H9 (cell line): ENCODE data around the gene TBCK. TPM values are rescaled to one million over a fixed set of nuclear protein-coding genes. Genes with fewer than 3 reads are reported as not detected.

ENCODE experiments used
- DNase-seq: peaks from one replicate; pipeline ENCODE4 v3.0.0-alpha.2; 2017
- H2AFZ ChIP-seq: one replicate; pipeline ENCODE4 v1.6.1; 2013; ENCODE audit warnings: mild to moderate bottlenecking, low read length, control low read depth, moderate library complexity
- H2AK5ac ChIP-seq: 2 replicates; pipeline ENCODE4 v1.6.1; 2013; ENCODE audit warnings: low read length, control low read depth, mixed read lengths; ENCODE audit not compliant: insufficient read length
- H2BK120ac ChIP-seq: one replicate; pipeline ENCODE4 v1.6.1; 2013; ENCODE audit warnings: low read depth, mild to moderate bottlenecking, low read length, control low read depth, inconsistent platforms; ENCODE audit not compliant: poor library complexity, severe bottlenecking
- H2BK12ac ChIP-seq: 2 replicates; pipeline ENCODE4 v1.6.1; 2013; ENCODE audit warnings: low read length, control low read depth, mixed read lengths, low read depth; ENCODE audit not compliant: insufficient read length
- H2BK15ac ChIP-seq: 2 replicates; pipeline ENCODE4 v1.6.1; 2013; ENCODE audit warnings: low read depth, low read length, control low read depth
- H2BK20ac ChIP-seq: one replicate; pipeline ENCODE4 v1.6.1; 2013; ENCODE audit warnings: low read depth, mild to moderate bottlenecking, low read length, control low read depth, inconsistent platforms; ENCODE audit not compliant: poor library complexity, severe bottlenecking
- H2BK5ac ChIP-seq: 2 replicates; pipeline ENCODE4 v1.6.1; 2013; ENCODE audit warnings: low read length, control low read depth, mixed read lengths; ENCODE audit not compliant: insufficient read length
- H3K14ac ChIP-seq: 2 replicates; pipeline ENCODE4 v1.6.1; 2013; ENCODE audit warnings: low read length, control low read depth; ENCODE audit not compliant: insufficient read depth
- H3K18ac ChIP-seq: 2 replicates; pipeline ENCODE4 v1.6.1; 2013; ENCODE audit warnings: low read depth, mild to moderate bottlenecking, mixed read lengths, low read length, control low read depth; ENCODE audit not compliant: insufficient read length
- H3K23ac ChIP-seq: 2 replicates; pipeline ENCODE4 v1.6.1; 2013; ENCODE audit warnings: low read length, control low read depth, mixed read lengths, low read depth; ENCODE audit not compliant: insufficient read length
- H3K23me2 ChIP-seq: 2 replicates; pipeline ENCODE4 v1.6.1; 2013; ENCODE audit warnings: low read depth, mild to moderate bottlenecking, mixed read lengths, low read length, control low read depth; ENCODE audit not compliant: insufficient read length, poor library complexity, severe bottlenecking
- H3K27ac ChIP-seq: 2 replicates; pipeline ENCODE4 v1.5.1; 2013; ENCODE audit warnings: low read length, control low read depth, mixed read lengths, low read depth; ENCODE audit not compliant: insufficient read length
- H3K27me3 ChIP-seq: 2 replicates; pipeline ENCODE4 v1.6.1; 2013; ENCODE audit warnings: low read length, control low read depth, inconsistent platforms; ENCODE audit not compliant: insufficient read depth
- H3K4ac ChIP-seq: 2 replicates; pipeline ENCODE4 v1.6.1; 2013; ENCODE audit warnings: low read depth, mild to moderate bottlenecking, control low read depth, inconsistent platforms, low read length, moderate library complexity
- H3K4me1 ChIP-seq: 2 replicates; pipeline ENCODE4 v1.6.1; 2013; ENCODE audit warnings: low read length, control low read depth, inconsistent platforms; ENCODE audit not compliant: insufficient read depth
- H3K4me2 ChIP-seq: 2 replicates; pipeline ENCODE4 v1.6.1; 2013; ENCODE audit warnings: low read length, control low read depth, mixed read lengths; ENCODE audit not compliant: insufficient read length, insufficient read depth
- H3K56ac ChIP-seq: 2 replicates; pipeline ENCODE4 v1.6.1; 2013; ENCODE audit warnings: low read depth, mild to moderate bottlenecking, mixed read lengths, low read length, control low read depth; ENCODE audit not compliant: insufficient read length
- H3K79me1 ChIP-seq: 2 replicates; pipeline ENCODE4 v1.6.1; 2013; ENCODE audit warnings: low read depth, mild to moderate bottlenecking, moderate library complexity, low read length, control low read depth, inconsistent platforms; ENCODE audit not compliant: insufficient read depth, poor library complexity, severe bottlenecking
- H3K79me2 ChIP-seq: 2 replicates; pipeline ENCODE4 v1.6.1; 2013; ENCODE audit warnings: low read length, control low read depth, inconsistent platforms; ENCODE audit not compliant: insufficient read depth
- H3K9ac ChIP-seq: 2 replicates; pipeline ENCODE4 v1.6.1; 2013; ENCODE audit warnings: low read length, control low read depth, mixed read lengths; ENCODE audit not compliant: insufficient read length; ENCODE audit errors: extremely low read depth
- H3K9me3 ChIP-seq: one replicate; pipeline ENCODE4 v1.6.1; 2013; ENCODE audit warnings: low read depth, low read length, inconsistent platforms; ENCODE audit not compliant: control insufficient read depth
- H3T11ph ChIP-seq: one replicate; pipeline ENCODE4 v1.6.1; 2013; ENCODE audit warnings: mild to moderate bottlenecking, low read length, control low read depth, inconsistent platforms
- H4K20me1 ChIP-seq: one replicate; pipeline ENCODE4 v1.6.1; 2013; ENCODE audit not compliant: control insufficient read depth, insufficient read length, insufficient read depth
- H4K5ac ChIP-seq: 2 replicates; pipeline ENCODE4 v1.6.1; 2013; ENCODE audit warnings: low read depth, mild to moderate bottlenecking, mixed read lengths, low read length, control low read depth; ENCODE audit not compliant: insufficient read length
- H4K8ac ChIP-seq: replicated peaks from 2 replicates; pipeline ENCODE4 v1.6.1; 2013; ENCODE audit warnings: low read length, control low read depth, mixed read lengths, low read depth; ENCODE audit not compliant: insufficient read length
- H4K91ac ChIP-seq: 2 replicates; pipeline ENCODE4 v1.6.1; 2013; ENCODE audit warnings: low read depth, mild to moderate bottlenecking, moderate library complexity, mixed read lengths, low read length, control low read depth; ENCODE audit not compliant: insufficient read length
- H3K27ac Mint-ChIP-seq, 3 experiments: 2 replicates in 2 of 3; 3 replicates in 1 of 3; pipeline ENCODE4 v1.8.0; 2020 to 2021; ENCODE audit warnings: mixed read lengths in 3 of 3, mild to moderate bottlenecking in 1 of 3, moderate library complexity in 1 of 3
- H3K27me3 Mint-ChIP-seq: 2 replicates; pipeline ENCODE4 v1.8.0; 2021; ENCODE audit warnings: low read depth, mild to moderate bottlenecking, moderate library complexity, mixed read lengths
- H3K36me3 Mint-ChIP-seq, 3 experiments: 2 replicates in 2 of 3; 3 replicates in 1 of 3; pipeline ENCODE4 v1.8.0; 2020 to 2021; ENCODE audit warnings: low read depth in 3 of 3, mixed read lengths in 3 of 3; ENCODE audit not compliant: insufficient read depth in 1 of 3
- H3K4me1 Mint-ChIP-seq, 2 experiments: 2 replicates each; pipeline ENCODE4 v1.8.0; 2020; ENCODE audit warnings: mixed read lengths in 2 of 2
- H3K4me3 Mint-ChIP-seq, 2 experiments: 2 replicates in 1 of 2; 3 replicates in 1 of 2; pipeline ENCODE4 v1.8.0; 2020 to 2021; ENCODE audit warnings: mild to moderate bottlenecking in 2 of 2, mixed read lengths in 2 of 2, moderate library complexity in 1 of 2
- H3K9me3 Mint-ChIP-seq, 2 experiments: 2 replicates in 1 of 2; 3 replicates in 1 of 2; pipeline ENCODE4 v1.8.0; 2020; ENCODE audit warnings: mild to moderate bottlenecking in 2 of 2, mixed read lengths in 2 of 2, moderate library complexity in 1 of 2
- CTCF ChIP-seq: fragments of 200-600 bp; sonication (generic); conservative IDR thresholded peaks from 3 replicates; pipeline ENCODE4 v1.8.0; 2021; ENCODE audit warnings: antibody characterized with exemption, mild to moderate bottlenecking
- WGBS: extraction: QIAGEN DNeasy Blood & Tissue Kit; methylation state at CpG from one replicate; pipeline ENCODE4 v1.1.7; 2013; ENCODE audit warnings: missing lambda C conversion rate, low lambda C conversion rate, mixed read lengths; ENCODE audit not compliant: insufficient read length; ENCODE audit errors: extremely low coverage; 5-methylcytosine and 5-hydroxymethylcytosine counted together
- total RNA-seq: library from RNA; stranded (reverse); gene quantifications from 2 replicates; pipeline ENCODE4 v1.2.1, GENCODE V29; 2021

TBCK gene
- total RNA-seq, 1 experiment from 2014 or later: 22.1 TPM

- no peak overlapping the region for H3K9ac ChIP-seq
Observed at GRCh38 chr4:106317815-106318214, 1.8 kb upstream of the TBCK start.

More at GRCh38 chr4:106317815-106318214, 1.8 kb upstream of the TBCK start:
- Histone ChIP-seq H4K20me1 (no peaks in the 10 kb centered on the region), H3K14ac (no peak overlapping the region), H3K4ac (no peak overlapping the region), H2BK5ac (no peak overlapping the region), H4K91ac (no peak overlapping the region), H4K8ac (no peak overlapping the region), H2BK20ac (no peak overlapping the region), H3K9me3 (no peaks in the 10 kb centered on the region), H4K5ac (no peak overlapping the region), H3K4me2 (no peak overlapping the region), H3K79me1 (peaks cover 3% of the 10 kb centered on the region), H2BK12ac (no peak overlapping the region), H3K27me3 (no peaks in the 10 kb centered on the region), H3T11ph (no peak overlapping the region), H3K56ac (no peak overlapping the region), H3K23ac (no peak overlapping the region), H3K79me2 (peaks cover 13% of the 10 kb centered on the region; the same call in 1 of the 2 replicates), H3K18ac (no peak overlapping the region), H2AK5ac (no peak overlapping the region), H3K23me2 (peaks cover 5% of the 10 kb centered on the region), H2BK120ac (no peak overlapping the region), H2AFZ (no peak overlapping the region), H2BK15ac (no peak overlapping the region), H3K4me1 (no peaks in the 10 kb centered on the region), H3K27ac (no peak overlapping the region)
- peaks cover 13 to 15% of the 10 kb centered on the region in 2 experiments for H3K9me3 Mint-ChIP-seq
- DNase-seq: no peak
- TF ChIP-seq CTCF: no peak
- WGBS: no CpG with 5 or more reads among the region's 1 CpG
- no peak overlapping the region for H3K27ac Mint-ChIP-seq
- H3K36me3 Mint-ChIP-seq: peaks cover 18 to 20% (median 19%) of the 10 kb centered on the region in 3 experiments; a peak in 6 of 7 replicates
- no peaks in the 10 kb centered on the region for H3K27me3 Mint-ChIP-seq
- peaks cover 7 to 13% of the 10 kb centered on the region in 2 experiments for H3K4me1 Mint-ChIP-seq
- H3K4me3 Mint-ChIP-seq: no peak overlapping the region
